ENCODE data around the gene PDE8B. TPM values are rescaled to one million over a fixed set of nuclear protein-coding genes. Genes with fewer than 3 reads are reported as not detected.

The PDE8B gene
- total and polyA plus RNA-seq, 2 donors (not counting 1 experiment from before 2014, with no cell fraction given): 0.07 TPM; not detected in 1

DNA sequence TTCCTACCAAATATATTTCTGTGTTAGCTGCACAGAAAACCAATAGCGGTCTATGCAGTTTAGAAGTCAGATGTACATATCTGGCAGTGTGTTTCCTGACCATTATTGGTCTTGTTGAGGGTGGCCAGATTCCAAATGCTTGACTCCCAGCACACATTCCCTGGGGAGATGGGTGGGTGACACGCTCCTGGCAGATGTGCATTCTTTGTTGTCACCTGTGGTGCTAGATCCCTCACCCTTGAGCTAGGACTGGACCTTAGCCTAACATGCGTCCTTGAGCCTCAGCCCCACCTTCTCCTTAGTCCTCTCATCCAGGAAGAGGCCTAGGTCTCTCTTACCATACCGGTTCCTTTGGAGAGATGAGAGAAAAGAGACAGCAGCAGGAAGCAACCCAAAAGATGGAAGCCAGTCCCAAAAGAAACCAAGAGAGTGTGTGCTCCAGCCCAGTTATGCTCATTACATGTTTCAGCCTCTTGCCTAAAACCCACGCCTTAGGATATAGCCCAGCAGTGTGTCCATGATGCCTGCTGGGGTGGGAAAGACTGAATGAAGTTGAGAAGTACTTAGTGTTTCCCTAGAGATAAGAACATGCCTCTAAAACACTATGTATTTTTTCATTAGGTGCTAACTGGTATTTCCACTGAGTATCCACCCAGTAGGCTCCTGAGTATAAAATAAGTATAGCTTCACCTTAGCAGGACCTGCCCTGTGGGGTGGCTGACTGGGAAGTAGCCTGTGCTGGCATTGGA, 116.7 kb downstream of the PDE8B start:
- WGBS (ENCODE audit: insufficient coverage): 90% methylated on average over 3 of the region's 5 CpGs
- H3K4me1 Mint-ChIP-seq: no peaks in the 10 kb centered on the region
- H3K4me1 ChIP-seq (ENCODE audit: control insufficient read depth in 2 of 2, insufficient read depth in 2 of 2, low read length in 2 of 2): no peaks in the 10 kb centered on the region
- H2AFZ ChIP-seq (ENCODE audit: insufficient read depth, low read depth, low read length, poor library complexity, severe bottlenecking): no peak overlapping the region
- DNase-seq (no peak), ATAC-seq (ENCODE audit: low read depth) (no peak)
- peaks cover 14% of the 10 kb centered on the region for H3K27me3 Mint-ChIP-seq
- no peaks in the 10 kb centered on the region for H3K9me3 Mint-ChIP-seq (ENCODE audit: insufficient read depth)
- no peak overlapping the region for H3K9ac ChIP-seq (ENCODE audit: low read length)
- no peak overlapping the region for H3K4me3 ChIP-seq (ENCODE audit: control extremely low read depth in 1 of 5, extremely low read depth in 1 of 5, insufficient read depth in 1 of 5, low read depth in 2 of 5, low read length in 4 of 5)
- intact Hi-C loops (cut with micrococcal nuclease): no loop called here
- H3K27ac ChIP-seq (ENCODE audit: low read length in 2 of 2): no peak overlapping the region
- TF ChIP-seq, protein P1, sequence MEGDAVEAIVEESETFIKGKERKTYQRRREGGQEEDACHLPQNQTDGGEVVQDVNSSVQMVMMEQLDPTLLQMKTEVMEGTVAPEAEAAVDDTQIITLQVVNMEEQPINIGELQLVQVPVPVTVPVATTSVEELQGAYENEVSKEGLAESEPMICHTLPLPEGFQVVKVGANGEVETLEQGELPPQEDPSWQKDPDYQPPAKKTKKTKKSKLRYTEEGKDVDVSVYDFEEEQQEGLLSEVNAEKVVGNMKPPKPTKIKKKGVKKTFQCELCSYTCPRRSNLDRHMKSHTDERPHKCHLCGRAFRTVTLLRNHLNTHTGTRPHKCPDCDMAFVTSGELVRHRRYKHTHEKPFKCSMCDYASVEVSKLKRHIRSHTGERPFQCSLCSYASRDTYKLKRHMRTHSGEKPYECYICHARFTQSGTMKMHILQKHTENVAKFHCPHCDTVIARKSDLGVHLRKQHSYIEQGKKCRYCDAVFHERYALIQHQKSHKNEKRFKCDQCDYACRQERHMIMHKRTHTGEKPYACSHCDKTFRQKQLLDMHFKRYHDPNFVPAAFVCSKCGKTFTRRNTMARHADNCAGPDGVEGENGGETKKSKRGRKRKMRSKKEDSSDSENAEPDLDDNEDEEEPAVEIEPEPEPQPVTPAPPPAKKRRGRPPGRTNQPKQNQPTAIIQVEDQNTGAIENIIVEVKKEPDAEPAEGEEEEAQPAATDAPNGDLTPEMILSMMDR (IDR thresholded peaks at IDR 0.05): no peak
- no peak for TF ChIP-seq EZH2 (IDR thresholded peaks at IDR 0.05; ENCODE audit: borderline replicate concordance, insufficient read depth, low read depth, low read length, poor library complexity, severe bottlenecking)
- ChIA-PET POLR2A (no interaction called here), CTCF (interaction anchor here (0.9 kb wide), 1 partner anchor 165 kb away, joined by 3 read pairs; the partner anchor contains the start of gene WDR41)
- H3K9me3 ChIP-seq (ENCODE audit: control extremely low read depth in 1 of 3, control insufficient read depth in 2 of 3, insufficient read depth in 1 of 3, low read length in 2 of 3): no peaks in the 10 kb centered on the region
- H3K79me2 ChIP-seq (ENCODE audit: control insufficient read depth, insufficient read depth, low read length): no peaks in the 10 kb centered on the region
- no peak overlapping the region for H3K4me3 Mint-ChIP-seq
- H3K36me3 ChIP-seq (replicated peaks in 1 of 2; ENCODE audit: control extremely low read depth in 1 of 2, control insufficient read depth in 1 of 2, extremely low read depth in 1 of 2, insufficient read depth in 2 of 2, low read length in 1 of 2): no peaks in the 10 kb centered on the region
- H3K4me2 ChIP-seq (replicated peaks; ENCODE audit: low read depth, low read length, poor library complexity, severe bottlenecking): no peak overlapping the region
- H4K20me1 ChIP-seq (ENCODE audit: control insufficient read depth, insufficient read depth, low read length, poor library complexity, severe bottlenecking): no peaks in the 10 kb centered on the region
- H3K27ac Mint-ChIP-seq: no peak overlapping the region
- H3K27me3 ChIP-seq (replicated peaks in 1 of 4; ENCODE audit: control extremely low read depth in 1 of 4, control insufficient read depth in 3 of 4, insufficient read depth in 4 of 4, low read length in 3 of 4): no peaks in the 10 kb centered on the region

DNA sequence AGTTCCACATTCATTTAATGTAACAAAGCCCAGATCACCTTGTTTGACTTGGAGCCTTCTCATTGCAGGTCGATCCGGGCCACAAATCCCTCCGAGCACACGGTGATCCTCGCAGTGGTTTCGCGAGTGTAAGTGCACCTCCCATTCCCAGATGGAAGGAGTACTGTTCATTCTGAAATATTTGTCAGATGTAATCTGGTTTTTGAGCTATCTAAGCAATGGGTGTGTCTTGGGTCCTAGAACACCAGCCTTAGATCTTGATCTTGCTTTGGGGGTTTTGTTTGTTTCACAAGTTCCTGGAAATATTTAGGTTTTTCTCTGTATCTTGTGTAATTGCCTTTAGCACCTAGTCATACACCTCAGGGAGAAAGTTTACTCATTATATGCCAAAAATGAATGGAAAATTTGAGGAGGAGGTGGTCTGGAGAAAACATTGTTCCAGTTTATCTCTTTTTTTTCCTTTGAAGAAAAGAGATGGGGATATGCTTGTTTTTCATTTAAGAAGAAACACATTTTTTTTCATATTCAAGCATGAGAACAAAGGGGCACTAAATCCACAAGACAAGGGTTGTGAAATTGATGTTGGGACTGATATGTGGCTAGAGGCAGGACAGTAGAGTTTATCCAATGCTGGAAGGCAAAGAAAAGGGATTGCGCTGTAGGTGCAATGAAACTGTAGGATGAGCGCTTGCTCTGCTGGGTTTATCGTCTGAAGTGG, 118.6 kb downstream of the PDE8B start:
- H3K4me3 ChIP-seq (ENCODE audit: control extremely low read depth in 1 of 5, extremely low read depth in 1 of 5, insufficient read depth in 1 of 5, low read depth in 2 of 5, low read length in 4 of 5): no peak overlapping the region
- CTCF ChIA-PET: no interaction called here
- no peaks in the 10 kb centered on the region for H3K4me1 Mint-ChIP-seq
- H3K4me3 Mint-ChIP-seq: no peak overlapping the region
- no peaks in the 10 kb centered on the region for H3K9me3 ChIP-seq (ENCODE audit: control extremely low read depth in 1 of 3, control insufficient read depth in 2 of 3, insufficient read depth in 1 of 3, low read length in 2 of 3)
- H3K9me3 Mint-ChIP-seq (ENCODE audit: insufficient read depth): no peaks in the 10 kb centered on the region
- no peaks in the 10 kb centered on the region for H3K27me3 ChIP-seq (replicated peaks in 1 of 4; ENCODE audit: control extremely low read depth in 1 of 4, control insufficient read depth in 3 of 4, insufficient read depth in 4 of 4, low read length in 3 of 4)
- H3K36me3 ChIP-seq (replicated peaks in 1 of 2; ENCODE audit: control extremely low read depth in 1 of 2, control insufficient read depth in 1 of 2, extremely low read depth in 1 of 2, insufficient read depth in 2 of 2, low read length in 1 of 2): no peaks in the 10 kb centered on the region
- H3K9ac ChIP-seq (ENCODE audit: low read length): no peak overlapping the region
- H2AFZ ChIP-seq (ENCODE audit: insufficient read depth, low read depth, low read length, poor library complexity, severe bottlenecking): no peak overlapping the region
- POLR2A ChIA-PET: no interaction called here
- H4K20me1 ChIP-seq (ENCODE audit: control insufficient read depth, insufficient read depth, low read length, poor library complexity, severe bottlenecking): no peaks in the 10 kb centered on the region
- no peak for TF ChIP-seq EZH2 (IDR thresholded peaks at IDR 0.05; ENCODE audit: borderline replicate concordance, insufficient read depth, low read depth, low read length, poor library complexity, severe bottlenecking)
- TF ChIP-seq, protein P1 (IDR thresholded peaks at IDR 0.05): no peak
- ATAC-seq (ENCODE audit: low read depth) (no peak), DNase-seq (no peak)
- H3K27me3 Mint-ChIP-seq: peaks cover 9% of the 10 kb centered on the region
- H3K79me2 ChIP-seq (ENCODE audit: control insufficient read depth, insufficient read depth, low read length): no peaks in the 10 kb centered on the region
- H3K27ac ChIP-seq (ENCODE audit: low read length in 2 of 2): no peak overlapping the region
- no peaks in the 10 kb centered on the region for H3K4me1 ChIP-seq (ENCODE audit: control insufficient read depth in 2 of 2, insufficient read depth in 2 of 2, low read length in 2 of 2)
- no peak overlapping the region for H3K4me2 ChIP-seq (replicated peaks; ENCODE audit: low read depth, low read length, poor library complexity, severe bottlenecking)
- 95% methylated on average over 10 of the region's 10 CpGs for WGBS (ENCODE audit: insufficient coverage)
- intact Hi-C loops (cut with micrococcal nuclease): no loop called here
- H3K27ac Mint-ChIP-seq: no peak overlapping the region
